NCI-H1048 (cell line): Measurements from ENCODE around the gene EYA2.

Source experiments
- DNase-seq: peaks from one replicate; lab custom pipeline; 2025; lab: John Stamatoyannopoulos, UW

Gene EYA2

DNA sequence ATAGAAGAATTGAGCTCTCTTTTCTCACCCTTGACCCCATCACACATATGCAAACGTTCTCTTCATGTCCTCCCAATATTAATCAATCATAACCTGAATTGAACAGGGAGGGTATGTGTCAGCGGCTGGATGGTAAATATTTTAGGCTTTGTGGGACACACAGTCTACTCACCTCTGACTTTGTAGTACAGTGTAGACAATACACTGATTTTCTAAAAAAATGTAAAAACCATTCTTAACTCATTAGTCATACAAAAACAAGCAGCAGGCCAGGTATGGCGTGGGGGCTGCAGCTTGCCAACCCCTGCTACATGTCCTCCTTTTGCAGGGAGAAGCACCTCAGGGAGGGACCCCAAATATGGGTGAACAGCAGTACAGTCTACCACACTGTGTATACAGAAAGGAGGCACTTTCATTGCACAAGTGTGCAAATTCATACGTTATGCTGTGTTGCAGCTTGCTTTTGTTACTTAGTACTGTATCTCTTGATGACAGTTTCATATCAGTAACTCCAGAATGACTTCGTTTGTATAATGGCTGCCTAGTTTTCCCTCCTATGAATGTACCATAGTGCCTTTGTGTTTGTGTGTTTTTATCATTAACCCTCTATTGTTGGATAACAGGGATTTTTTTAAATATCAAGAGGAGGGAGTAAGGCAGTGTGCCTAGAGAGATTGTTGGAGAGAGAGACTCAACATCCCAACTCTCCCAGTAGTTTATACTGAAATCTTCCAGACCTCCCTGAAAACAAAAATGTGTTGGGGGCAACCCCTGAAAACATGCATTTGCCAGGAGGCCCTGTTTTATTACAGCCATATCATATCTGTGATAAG, 247.5 kb downstream of the EYA2 start:
- no peak for DNase-seq

GRCh38 chr20:47142774-47143170, 248.1 kb downstream of the EYA2 start:
- DNase-seq, result no peak

DNA sequence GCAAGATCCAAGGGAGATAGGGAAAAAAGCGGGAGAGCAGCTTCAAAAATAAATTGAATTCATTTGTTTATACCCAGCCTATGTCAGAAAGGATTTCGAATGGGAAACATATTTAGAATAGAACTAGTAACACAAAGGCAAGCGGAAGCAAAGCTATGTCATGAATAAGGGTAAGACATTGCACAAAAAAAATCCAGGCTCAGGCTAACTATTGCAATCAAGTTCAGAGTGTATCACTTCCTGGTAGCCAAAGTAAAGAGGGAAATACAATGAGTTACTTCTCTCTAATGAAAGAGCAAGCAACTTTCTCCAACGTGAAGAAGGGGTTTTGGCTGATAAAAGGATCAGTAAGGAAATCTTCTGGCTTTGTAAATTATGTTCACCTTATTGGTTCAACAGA, 249.0 kb downstream of the EYA2 start:
- no peak for DNase-seq

DNA sequence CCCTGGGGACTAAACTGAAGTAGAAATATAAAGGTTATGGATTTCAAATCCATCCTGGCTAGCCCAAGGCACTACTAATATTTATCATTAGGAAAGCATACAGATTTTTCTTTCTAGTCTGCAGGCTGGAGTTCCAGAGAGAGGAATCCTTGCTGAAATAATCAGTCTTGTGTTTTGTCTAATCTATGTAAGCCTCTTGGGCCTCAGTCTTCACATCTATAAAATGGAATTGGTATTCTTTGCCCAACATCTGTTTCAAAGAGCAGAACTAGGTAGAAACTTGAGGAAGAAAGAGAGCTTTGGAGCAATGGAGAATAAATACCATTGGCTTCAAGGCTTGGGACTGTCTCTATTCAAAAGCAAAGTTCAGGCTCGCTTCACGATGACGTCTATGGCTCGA, 249.8 kb downstream of the EYA2 start:
- no peak for DNase-seq

- DNase-seq, result no peak
Measured at GRCh38 chr20:47146686-47147085, 252.0 kb downstream of the EYA2 start.

DNA sequence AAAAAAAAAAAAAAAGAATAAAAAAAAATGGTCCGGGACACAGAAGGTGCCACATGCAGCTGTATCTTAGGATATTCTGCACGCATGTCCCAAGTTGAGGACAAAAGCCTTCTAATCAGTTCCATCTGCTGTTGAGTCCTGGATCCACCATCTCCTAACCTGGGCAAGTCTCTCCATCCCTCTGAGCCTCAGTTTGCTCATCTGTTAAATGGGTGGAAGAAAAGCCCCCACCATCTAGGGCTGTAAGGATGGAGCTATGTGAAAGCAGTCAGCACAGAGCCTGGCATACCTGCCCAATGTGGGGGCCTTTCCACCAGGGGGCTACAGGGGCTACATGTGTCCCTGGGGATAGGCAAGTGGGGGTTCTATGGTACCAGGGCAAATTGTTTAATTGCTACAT, 253.4 kb downstream of the EYA2 start:
- no peak for DNase-seq

GRCh38 chr20:47149939-47150338, 255.3 kb downstream of the EYA2 start:
- no peak for DNase-seq

- peak; percentile 52 for DNase-seq
Measured at GRCh38 chr20:47150403-47151152, 255.9 kb downstream of the EYA2 start.

GRCh38 chr20:47152068-47152467, 257.4 kb downstream of the EYA2 start:
- no peak for DNase-seq

DNA sequence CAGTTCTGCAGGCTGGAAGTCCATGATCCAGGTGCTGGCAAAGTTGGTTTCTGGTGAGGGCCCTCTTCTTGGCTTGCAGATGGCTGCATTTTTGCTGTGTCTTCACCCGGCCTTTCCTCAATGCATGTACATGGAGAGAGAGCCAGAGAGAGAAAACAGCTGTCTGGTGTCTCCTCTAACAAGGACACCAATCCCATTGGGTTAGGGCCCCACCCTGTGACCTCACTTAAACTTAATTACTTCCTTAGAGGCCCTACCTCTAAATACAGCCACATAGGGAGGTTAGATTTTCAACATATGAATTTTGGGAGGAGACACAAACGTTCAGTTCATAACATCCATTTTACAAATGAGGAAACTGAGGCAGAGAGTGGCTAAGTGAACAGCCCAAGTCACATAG, 259.4 kb downstream of the EYA2 start:
- no peak for DNase-seq

GRCh38 chr20:47156301-47157137, 261.9 kb downstream of the EYA2 start:
- DNase-seq, result no peak

GRCh38 chr20:47159166-47159565, 264.5 kb downstream of the EYA2 start:
- no peak for DNase-seq

GRCh38 chr20:47160240-47160639, 265.6 kb downstream of the EYA2 start:
- no peak for DNase-seq

DNA sequence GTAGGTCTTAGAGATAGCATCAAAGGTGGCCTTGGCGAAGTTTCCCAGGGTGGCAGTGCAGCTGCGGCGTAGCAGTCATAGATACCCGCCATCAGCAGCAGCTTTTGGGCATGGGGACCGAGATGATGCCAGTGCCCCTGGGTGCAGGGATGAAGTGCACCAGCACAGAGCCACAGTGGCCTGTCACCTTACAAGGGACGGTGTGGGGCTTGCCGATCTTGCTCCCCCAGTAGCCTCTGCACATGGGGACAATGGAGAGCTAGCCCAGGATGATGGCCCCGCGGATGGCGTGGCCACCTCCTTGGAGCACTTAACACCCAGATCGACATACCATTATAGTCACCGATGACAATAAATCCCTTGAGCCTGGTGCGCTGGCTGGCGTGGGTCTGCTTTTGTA, 266.3 kb downstream of the EYA2 start:
- DNase-seq, result no peak

- DNase-seq, result no peak
Measured at GRCh38 chr20:47161411-47161810, 266.8 kb downstream of the EYA2 start.

GRCh38 chr20:47164140-47164539, 269.5 kb downstream of the EYA2 start:
- no peak for DNase-seq

GRCh38 chr20:47165376-47165865, 270.8 kb downstream of the EYA2 start:
- no peak for DNase-seq

GRCh38 chr20:47167846-47168245, 273.2 kb downstream of the EYA2 start:
- DNase-seq, result no peak

- DNase-seq, result no peak
Measured at GRCh38 chr20:47172579-47172978, 277.9 kb downstream of the EYA2 start.

GRCh38 chr20:47173596-47174216, 279.1 kb downstream of the EYA2 start:
- no peak for DNase-seq

GRCh38 chr20:47174456-47175243, 280.0 kb downstream of the EYA2 start:
- no peak for DNase-seq
